ENCODE measurements around the gene TREM1.
A peak's percentile ranks its signal among the peaks of the same experiment; 100 is the strongest.

The TREM1 gene

GRCh38 chr6:41294214-41294872, 7.9 kb upstream of the TREM1 start:
- DNase-seq, result no peak

GRCh38 chr6:41291717-41292116, 5.2 kb upstream of the TREM1 start:
- DNase-seq, result no peak

- DNase-seq, result no peak
Observed at GRCh38 chr6:41289815-41290214, 3.3 kb upstream of the TREM1 start.

GRCh38 chr6:41288754-41289129, 2.3 kb upstream of the TREM1 start:
- DNase-seq, result no peak

- peak; percentile 51 to 76 (median 74) for DNase-seq
Observed at GRCh38 chr6:41288030-41288753, 1.7 kb upstream of the TREM1 start.

- no peak for DNase-seq
Observed at GRCh38 chr6:41284726-41285125, 1.8 kb downstream of the TREM1 start.

GRCh38 chr6:41283600-41283999, 2.9 kb downstream of the TREM1 start:
- DNase-seq, result no peak

GRCh38 chr6:41280381-41281057, 6.0 kb downstream of the TREM1 start:
- DNase-seq, result peak; percentile 68 to 74 (median 72)

GRCh38 chr6:41278699-41279405, 7.6 kb downstream of the TREM1 start:
- DNase-seq, result peak; percentile 76 to 78 (median 77)

- DNase-seq, result peak; percentile 58 to 74 (median 68)
Observed at GRCh38 chr6:41277605-41278004, 8.9 kb downstream of the TREM1 start.

- no peak for DNase-seq
Observed at GRCh38 chr6:41275489-41275888, 11.0 kb downstream of the TREM1 start.

- DNase-seq, result peak; percentile 46 to 78 (median 75)
Observed at GRCh38 chr6:41274256-41274655, 12.2 kb downstream of the TREM1 start.

GRCh38 chr6:41273714-41274113, 12.8 kb downstream of the TREM1 start:
- DNase-seq, result no peak

GRCh38 chr6:41272591-41273240, 13.8 kb downstream of the TREM1 start:
- no peak for DNase-seq

- peak; percentile 82 to 91 (median 85) for DNase-seq
Observed at GRCh38 chr6:41271901-41272395, 14.5 kb downstream of the TREM1 start.

- DNase-seq, result no peak
Observed at GRCh38 chr6:41269716-41270115, 16.8 kb downstream of the TREM1 start.

- no peak for DNase-seq
Observed at GRCh38 chr6:41269166-41269565, 17.3 kb downstream of the TREM1 start.

- no peak for DNase-seq
Observed at GRCh38 chr6:41268478-41268877, 18.0 kb downstream of the TREM1 start.

- DNase-seq, result peak in 1 of 3 donors; percentile 37
Observed at GRCh38 chr6:41266541-41266940, 19.9 kb downstream of the TREM1 start.

GRCh38 chr6:41263267-41263666, 23.2 kb downstream of the TREM1 start:
- DNase-seq, result no peak

GRCh38 chr6:41262401-41262800, 24.1 kb downstream of the TREM1 start:
- DNase-seq, result no peak

- no peak for DNase-seq
Observed at GRCh38 chr6:41258196-41258493, 28.3 kb downstream of the TREM1 start.
